Right forelimb (tissue), 1 donor: Measurements from ENCODE around the gene STRADB.
"Not testable (repeated sequence)": the region's sequence is repeated elsewhere in the genome, so short reads cannot be mapped to it uniquely, and the experiment has no call there.

Experiments
- DNase-seq: peaks from one replicate; pipeline ENCODE4 v3.0.0-alpha.2; 2018

The STRADB gene

GRCh38 chr2:201451292-201452057 is at the start of gene STRADB, which contains the start of gene TRAK2:
Gene STRADB, plus strand, starts transcription at chr2:201451740. Its CDS starts 3,101 bp downstream, at chr2:201454841.
Gene TRAK2, minus strand, starts transcription at chr2:201451458. Its CDS starts 30,951 bp downstream, at chr2:201420507.
- peak; percentile 96 for DNase-seq

GRCh38 chr2:201401815-201402214 is 49.7 kb upstream of the STRADB start:
- no peak for DNase-seq

DNA sequence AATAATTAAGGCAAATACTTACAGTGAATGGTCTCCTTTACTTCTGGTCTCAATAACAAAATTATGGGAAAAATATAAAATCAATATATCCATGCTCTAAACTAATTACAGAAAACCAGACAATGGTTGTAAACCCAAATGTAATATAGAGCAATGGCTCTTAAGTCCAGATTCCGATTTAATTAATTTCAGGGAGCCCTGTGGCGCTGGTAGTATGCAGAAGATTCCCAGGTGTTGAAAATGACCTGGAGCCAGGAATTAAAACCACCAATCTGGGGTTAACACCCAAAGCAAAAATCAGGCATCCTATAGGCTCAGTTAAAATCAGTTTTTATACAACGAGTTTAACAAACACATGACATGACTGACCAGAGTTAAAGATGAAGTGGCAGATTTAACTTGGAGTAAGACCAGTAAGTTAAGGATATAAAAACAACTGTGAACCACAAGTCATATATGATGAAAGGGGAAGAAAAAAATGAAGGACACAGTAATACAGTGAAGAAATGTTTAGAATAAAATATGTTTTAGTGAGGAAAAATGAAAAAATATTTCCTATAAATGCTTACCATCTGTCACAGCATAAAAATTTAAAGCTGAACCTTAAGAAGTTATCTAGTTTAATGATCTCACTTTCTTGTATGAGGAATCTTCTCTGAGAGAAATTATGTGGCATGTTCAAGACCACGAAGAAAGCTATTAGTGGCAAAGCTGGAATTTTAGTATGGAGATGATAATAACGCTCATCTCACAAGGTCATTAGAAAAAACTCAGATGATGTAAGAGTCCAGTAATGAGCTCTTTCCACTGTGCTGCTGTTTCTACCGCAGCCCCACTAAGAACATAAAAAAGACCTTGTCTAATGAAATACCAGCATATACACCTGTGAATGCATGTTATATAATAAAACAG is 48.6 kb upstream of the STRADB start:
- DNase-seq = no peak

DNA sequence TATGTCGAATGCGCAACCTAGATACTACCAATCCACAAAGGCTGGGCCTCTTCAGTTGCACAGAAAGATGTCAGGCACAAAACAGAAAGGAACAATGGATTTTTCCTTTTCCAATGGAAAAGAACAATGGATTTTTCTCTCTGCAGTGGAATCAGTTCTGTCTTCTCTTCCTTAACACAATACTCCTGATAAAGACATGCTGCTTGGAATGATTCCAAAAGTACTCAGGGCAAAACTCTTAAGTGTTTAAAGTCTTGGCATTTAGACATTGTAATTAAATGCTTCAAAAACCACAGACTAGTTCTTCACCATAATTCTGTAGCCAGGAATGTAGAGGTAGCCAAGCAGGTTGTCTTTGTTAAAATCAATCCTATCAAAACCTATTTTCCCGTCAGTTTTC is 47.7 kb upstream of the STRADB start:
- DNase-seq = no peak

GRCh38 chr2:201404699-201405280 is 46.8 kb upstream of the STRADB start:
- no peak for DNase-seq

- DNase-seq = no peak
Observed at GRCh38 chr2:201406077-201406662, 45.4 kb upstream of the STRADB start.

GRCh38 chr2:201407265-201407664 is 44.3 kb upstream of the STRADB start:
- DNase-seq = no peak

DNA sequence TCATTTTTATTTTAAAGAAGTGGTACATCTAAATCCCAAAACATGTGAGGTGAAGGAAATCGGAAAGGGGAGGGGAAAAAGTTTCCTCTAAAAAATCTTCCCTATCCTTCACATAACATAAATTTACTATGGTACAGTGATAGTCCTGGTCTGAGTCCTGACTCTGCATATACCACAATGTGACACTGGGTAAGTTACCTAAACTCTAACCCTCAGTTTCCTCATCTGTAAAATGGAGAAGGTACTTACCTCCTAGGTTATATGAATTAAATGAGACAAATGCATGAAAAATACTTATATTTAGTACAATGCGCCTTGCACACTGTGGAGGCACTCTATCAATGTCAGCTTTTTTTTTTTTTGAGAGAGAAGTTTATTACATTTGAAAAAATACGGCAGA is 42.6 kb upstream of the STRADB start:
- no peak for DNase-seq

- no peak for DNase-seq
Observed at GRCh38 chr2:201411421-201411820, 40.1 kb upstream of the STRADB start.

DNA sequence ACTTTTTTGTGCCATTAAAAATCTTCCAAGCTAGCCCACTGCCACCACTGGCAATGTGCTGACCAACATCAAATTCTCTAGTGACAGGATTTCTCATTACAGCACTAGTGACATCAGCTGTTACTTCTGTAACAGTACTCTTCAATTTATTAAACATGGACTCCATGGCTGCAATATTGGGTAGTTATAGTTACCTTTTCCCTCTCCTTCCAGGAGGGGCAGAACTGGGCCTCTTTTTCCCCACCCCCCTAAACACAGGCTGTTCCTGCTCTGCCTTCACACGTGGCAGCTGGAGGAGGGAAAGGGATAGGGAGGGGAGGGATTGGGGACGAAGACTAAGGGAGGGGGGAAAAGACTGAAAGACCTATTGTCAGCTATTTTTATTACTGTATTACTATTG is 38.4 kb upstream of the STRADB start:
- no peak for DNase-seq

GRCh38 chr2:201413552-201413951 is 38.0 kb upstream of the STRADB start:
- no peak for DNase-seq

- DNase-seq = no peak
Observed at GRCh38 chr2:201414099-201415023, 37.2 kb upstream of the STRADB start.

GRCh38 chr2:201415149-201415548 is 36.4 kb upstream of the STRADB start:
- no peak for DNase-seq

DNA sequence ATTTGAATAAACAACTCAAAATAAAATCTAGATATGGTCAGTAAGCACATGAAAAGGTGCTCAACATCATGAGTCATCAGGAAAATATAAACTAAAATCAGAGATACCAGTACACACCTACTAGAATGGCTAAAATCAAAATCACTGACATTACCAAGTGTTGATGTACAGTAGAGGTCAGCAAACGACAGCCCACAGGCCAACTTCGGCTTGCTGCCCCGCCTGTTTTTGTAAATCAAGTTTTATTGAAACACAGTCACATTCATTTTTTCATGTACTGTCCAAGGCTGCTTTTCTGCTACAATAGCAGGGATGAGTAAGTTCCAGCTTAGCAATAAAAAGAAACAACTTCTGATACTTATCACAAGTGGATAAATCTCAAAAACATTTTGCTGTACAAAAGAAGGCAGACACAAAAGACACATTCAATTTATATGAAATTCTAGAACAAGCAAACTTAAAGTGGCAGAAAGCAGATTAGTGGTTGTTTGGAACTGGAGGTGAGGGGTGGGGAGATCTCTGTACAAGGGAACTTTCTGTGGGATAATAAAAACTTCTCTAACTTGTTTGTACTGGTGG is 32.4 kb upstream of the STRADB start:
- no peak for DNase-seq

DNA sequence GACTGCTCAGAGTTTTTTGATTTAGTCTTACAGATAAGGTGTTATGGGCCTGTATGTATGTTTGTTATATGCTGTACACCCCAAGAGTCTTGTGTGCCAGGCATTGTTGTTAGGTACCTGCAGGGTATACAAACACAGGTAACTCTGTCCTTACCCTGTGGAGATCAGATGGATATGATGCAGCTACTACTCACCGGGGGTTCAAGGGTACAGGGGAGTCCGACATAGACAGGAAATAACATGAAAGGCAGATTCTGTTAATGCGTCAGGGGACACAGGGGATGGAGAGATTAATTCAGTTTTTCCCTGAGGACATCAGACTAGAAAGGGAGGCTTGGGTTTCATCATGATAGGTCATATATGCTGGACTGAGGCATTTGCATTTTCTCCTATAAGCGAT is 31.6 kb upstream of the STRADB start:
- no peak for DNase-seq

DNA sequence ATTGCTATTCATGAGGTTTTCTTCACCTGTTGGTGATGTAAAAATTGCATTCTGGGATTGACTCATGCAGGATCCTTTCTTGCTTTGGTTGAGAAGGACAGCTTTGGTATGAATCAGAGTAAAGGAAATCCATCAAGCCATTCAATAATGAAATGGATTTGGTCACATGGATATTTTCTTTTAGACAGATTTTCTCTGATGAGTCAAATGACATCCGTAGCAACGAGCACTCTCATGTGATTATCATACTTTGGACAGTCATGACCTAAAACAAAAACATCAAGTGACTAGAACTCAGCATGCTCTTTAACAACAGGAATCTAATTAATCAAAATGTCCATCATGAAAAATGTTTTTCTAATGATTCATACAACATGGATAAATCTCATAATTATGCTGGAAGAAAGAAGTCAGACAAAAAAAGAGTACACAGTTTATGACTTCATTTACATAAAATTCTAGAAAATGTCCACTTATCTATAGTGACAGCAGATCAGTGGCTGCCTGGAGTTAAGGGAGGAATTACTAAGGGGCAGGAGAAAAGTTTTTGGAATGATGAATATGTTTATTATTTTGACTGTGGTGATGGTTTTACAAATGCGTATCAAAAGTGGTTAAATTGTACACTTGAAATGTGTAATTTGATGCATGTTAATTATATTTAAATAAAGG is 31.0 kb upstream of the STRADB start:
- no peak for DNase-seq

GRCh38 chr2:201425952-201426351 is 25.6 kb upstream of the STRADB start:
- DNase-seq = no peak

DNA sequence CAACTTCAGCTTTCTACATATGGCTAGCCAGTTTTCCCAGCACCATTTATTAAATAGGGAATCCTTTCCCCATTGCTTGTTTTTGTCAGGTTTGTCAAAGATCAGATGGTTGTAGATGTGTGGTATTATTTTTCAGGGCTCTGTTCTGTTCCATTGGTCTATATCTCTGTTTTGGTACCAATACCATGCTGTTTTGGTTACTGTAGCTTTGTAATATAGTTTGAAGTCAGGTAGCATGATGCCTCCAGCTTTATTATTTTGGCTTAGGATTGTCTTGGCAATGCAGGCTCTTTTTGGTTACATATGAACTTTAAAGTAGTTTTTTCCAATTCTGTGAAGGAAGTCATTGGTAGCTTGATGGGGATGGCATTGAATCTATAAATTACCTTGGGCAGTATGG is 23.2 kb upstream of the STRADB start:
- DNase-seq = not testable (repeated sequence)

DNA sequence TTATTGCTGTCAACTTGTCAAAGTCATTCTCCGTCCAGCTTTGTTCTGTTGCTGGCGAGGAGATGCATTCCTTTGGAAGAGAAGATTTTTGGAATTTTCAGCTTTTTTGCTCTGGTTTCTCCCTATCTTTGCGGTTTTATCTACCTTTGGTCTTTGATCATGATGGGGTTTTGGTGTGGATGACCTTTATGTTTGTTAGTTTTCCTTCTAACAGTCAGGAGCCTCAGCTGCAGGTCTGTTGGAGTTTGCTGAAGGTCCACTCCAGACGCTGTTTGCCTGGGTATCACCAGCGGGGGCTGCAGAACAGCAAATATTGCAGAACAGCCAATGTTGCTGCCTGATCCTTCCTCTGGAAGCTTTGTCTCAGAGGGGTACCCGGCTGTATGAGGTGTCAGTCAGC is 21.7 kb upstream of the STRADB start:
- DNase-seq = not testable (repeated sequence)

DNA sequence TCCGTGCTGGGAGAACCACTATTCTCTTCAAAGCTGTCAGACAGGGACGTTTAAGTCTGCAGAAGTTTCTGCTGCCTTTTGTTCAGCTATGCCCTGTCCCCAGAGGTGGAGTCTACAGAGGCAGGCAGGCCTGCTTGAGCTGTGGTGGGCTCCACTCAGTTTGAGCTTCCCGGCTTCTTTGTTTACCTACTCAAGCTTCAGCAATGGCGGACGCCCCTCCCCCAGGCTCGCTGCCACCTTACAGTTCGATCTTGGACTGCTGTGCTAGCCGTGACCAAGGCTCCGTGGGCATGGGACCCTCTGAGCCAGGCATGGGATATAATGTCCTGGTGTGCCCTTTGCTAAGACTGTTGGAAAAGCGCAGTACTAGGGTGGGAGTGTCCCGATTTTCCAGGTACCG is 21.2 kb upstream of the STRADB start:
- not testable (repeated sequence) for DNase-seq

GRCh38 chr2:201430839-201431238 is 20.7 kb upstream of the STRADB start:
- DNase-seq = no peak
